ENCODE results near the gene ADM5. TPM values are rescaled to one million over a fixed set of nuclear protein-coding genes. Genes with fewer than 3 reads are reported as not detected.
"Not testable (repeated sequence)": the region's sequence is repeated elsewhere in the genome, so short reads cannot be mapped to it uniquely, and the experiment has no call there.

ADM5 gene
- total RNA-seq, 1 donor from 2014 or later = 0.69 TPM

GRCh38 chr19:49701271-49701786 is 11.9 kb downstream of the ADM5 start:
- no peak for DNase-seq

DNA sequence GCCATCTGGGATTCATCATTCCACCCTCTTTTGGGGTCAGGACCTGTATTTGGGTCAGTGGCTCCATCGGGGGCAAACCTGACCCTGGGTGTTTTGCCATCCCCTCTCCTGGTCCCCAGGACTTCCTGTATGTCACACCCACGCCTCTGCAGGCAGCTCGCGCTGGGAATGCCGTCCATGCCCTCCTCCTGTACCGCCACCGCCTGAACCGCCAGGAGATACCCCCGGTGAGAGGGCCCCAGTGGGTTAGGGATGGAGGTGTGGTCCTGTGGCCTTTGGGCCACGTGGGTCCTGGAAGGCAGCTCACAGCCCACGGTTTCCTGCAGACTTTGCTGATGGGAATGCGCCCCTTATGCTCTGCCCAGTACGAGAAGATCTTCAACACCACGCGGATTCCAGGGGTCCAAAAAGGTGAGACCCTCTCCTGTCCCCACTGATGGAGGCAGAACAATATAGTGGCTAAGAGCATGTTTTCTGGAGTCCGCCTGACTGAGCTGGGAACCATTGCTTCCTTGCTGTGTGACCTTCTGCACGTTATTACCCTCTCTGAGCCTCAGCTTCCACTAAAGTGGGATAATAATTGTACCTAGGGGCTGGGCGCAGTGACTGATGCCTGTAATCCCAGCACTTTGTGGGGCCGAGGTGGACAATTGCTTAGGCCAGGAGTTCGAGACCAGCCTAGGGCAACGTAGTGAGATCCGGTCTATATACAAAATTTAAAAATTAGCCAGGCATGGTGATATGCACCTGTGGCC is 15.7 kb downstream of the ADM5 start:
- no peak for DNase-seq

GRCh38 chr19:49705919-49706318 is 16.5 kb downstream of the ADM5 start:
- DNase-seq = no peak

DNA sequence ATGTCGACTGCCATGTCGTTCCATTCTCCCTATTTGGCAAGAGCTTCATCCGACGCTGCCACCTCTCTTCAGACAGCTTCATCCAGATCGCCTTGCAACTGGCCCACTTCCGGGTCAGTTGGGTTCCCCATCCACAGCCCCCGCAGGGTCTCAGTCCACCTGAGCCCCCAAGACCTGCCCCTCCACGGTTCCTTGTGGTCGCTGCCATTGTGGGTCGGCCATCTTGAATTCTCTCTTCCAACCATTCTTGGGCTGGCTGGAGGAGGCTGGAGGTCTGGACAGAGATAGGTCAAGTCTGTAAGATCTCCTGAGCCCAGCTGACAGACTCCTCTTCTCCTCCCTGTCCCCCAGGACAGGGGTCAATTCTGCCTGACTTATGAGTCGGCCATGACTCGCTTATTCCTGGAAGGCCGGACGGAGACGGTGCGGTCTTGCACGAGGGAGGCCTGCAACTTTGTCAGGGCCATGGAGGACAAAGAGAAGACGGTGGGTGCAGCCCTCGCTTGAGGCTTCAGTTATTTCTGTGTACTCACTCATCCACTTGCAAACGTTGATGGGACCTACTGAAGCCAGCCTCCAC is 21.1 kb downstream of the ADM5 start:
- DNase-seq = no peak

- no peak for DNase-seq
Observed at GRCh38 chr19:49712397-49712859, 23.0 kb downstream of the ADM5 start.

- DNase-seq = no peak
Observed at GRCh38 chr19:49713236-49713845, 23.9 kb downstream of the ADM5 start.

DNA sequence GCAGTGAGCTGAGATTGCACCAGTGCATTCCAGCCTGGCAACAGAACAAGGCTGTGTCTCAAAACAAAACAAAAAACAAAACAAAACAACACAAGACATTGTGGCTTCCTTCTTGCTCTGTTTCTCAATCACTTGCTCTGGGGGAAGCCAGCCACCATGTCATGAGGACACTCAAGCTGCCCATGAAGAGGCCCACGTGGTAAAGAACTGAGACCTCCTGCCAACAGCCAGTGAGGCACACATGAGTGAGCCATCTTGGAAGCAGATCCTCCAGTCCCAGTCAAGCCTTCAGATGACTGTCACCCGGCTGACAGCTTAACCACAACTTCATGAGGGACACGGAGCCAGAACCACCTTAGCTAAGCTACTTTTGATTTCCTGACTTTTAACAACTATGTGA is 26.8 kb downstream of the ADM5 start:
- DNase-seq = no peak

DNA sequence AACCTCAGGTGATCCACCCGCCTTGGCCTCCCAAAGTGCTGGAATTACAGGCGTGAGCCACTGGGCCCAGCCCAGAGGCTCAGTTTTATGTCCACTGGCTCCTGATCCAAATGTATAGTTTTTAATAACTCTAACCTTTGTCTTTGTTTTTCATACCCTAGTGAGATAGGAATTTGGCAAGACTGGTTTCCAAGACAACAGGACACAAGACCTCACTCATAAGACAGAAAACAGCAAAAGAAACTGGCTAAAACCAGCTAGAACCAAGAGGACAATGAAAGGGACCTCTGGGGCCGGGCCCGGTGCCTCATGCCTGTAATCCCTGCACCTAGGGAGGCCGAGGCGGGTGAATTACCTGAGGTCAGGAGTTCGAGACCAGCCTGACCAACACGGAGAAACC is 29.1 kb downstream of the ADM5 start:
- no peak for DNase-seq

DNA sequence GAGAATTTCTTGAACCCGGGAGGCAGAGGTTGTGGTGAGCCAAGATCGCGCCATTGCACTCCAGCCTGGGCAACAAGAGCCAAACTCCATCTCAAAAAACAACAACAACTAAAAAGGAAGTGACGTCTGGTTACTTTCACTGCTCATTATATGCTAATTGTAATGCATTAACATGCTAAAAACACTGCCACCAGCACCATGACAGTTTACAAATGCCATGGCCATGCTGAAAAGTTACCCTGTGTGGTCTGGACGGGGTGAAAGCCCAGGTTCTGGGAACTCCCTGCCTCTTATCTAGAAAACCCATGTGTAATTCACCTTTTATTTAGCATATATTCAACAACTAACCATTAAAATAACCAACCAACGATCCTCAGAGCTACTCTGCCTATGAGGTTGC is 29.6 kb downstream of the ADM5 start:
- DNase-seq = no peak

- DNase-seq = not testable (repeated sequence)
Observed at GRCh38 chr19:49719420-49719819, 30.0 kb downstream of the ADM5 start.

DNA sequence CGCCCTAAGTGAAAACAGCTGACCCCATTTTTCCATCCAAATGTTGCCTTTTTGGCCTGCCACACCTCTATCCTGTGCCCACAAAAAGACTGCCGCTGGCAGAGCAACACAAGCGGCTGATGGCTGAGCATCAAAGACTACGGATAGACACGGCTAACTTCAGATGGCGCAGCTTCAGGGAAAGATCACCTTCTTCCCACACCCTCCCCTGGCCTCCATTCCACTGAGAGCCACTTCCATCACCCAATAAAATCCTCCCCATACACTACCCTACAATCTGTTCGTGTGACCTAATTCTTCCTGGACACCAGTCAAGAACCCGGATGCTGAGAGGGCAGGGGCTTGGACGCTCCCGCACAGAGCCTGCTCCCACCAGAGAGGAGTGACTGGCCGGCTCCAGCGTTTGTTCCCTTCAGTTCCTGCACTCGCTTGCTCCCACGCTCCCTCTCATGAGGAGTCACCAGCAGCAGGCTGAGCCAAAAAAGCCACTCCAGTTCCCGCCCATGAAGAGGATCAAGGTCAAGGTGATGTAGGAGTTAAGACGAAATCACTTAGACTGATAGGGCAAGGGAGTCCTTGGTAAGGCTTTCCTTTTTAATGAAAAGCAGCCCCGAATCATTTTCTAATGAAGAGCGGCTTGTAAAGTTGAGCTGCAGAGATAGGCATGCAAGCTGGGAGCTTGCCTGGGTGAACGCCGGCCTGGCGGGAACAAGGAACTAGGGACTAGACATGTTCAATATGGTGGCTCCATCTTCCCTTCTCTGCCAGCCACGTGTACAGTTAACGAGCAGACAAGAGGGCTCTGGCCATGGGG is 38.0 kb downstream of the ADM5 start:
- DNase-seq = peak; percentile 27

- DNase-seq = no peak
Observed at GRCh38 chr19:49730166-49730565, 40.8 kb downstream of the ADM5 start.

DNA sequence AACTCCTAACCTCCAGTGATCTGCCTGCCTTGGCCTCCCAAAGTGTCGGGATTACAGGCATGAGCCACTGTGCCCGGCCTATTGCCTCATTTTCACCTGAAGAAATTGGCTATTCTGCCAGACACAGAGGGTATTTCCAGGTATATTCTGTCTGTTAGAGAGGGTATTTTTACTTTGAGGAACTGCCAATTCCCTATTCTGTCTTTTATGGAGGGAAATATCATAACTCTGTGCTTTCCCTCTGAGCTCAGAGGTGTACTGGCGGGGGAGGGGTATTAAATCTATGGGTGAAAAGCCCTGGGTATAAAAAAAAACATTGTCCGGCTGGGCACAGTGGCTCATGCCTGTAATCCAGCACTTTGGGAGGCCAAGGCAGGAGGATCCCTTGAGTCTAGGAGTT is 48.9 kb downstream of the ADM5 start:
- DNase-seq = no peak

DNA sequence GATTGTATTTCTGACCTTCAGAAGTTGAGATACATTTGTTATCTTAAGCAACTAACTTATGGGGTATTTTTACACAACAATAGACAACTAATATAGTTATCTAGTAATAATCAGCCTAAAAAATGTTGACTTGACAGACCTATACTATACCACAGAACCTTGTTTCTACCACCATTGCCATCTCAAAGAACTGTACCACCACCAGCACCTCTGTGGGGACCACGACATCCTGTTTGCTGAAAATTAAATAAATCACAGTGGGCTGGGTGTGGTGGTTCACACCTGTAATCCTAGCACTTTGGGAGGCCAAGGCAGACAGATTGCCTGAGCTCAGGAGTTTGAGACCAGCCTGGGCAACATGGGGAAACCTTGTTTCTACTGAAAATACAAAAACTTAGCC is 49.7 kb downstream of the ADM5 start:
- DNase-seq = no peak

GRCh38 chr19:49739933-49740332 is 50.5 kb downstream of the ADM5 start:
- no peak for DNase-seq

Small RNAs within 50 kb of the gene (small RNA-seq; reads per million reads assigned to genes)
- gene MIR5088 (ENCODE audit: low replicate concordance) = not detected

Other genes with a start within 250 kb of the ADM5 start
- gene SLC17A7, start 248.1 kb upstream of the ADM5 start, total RNA-seq = 0.59 TPM
- gene PIH1D1, start 237.8 kb upstream of the ADM5 start, total RNA-seq = 49.7 TPM
- 22.5 TPM for gene ALDH16A1, start 236.4 kb upstream of the ADM5 start, total RNA-seq
- 1.3 TPM for gene FLT3LG, start 215.4 kb upstream of the ADM5 start, total RNA-seq
- gene RPL13A, start 202.0 kb upstream of the ADM5 start, total RNA-seq = 3,296 TPM
- gene RPS11, start 193.2 kb upstream of the ADM5 start, total RNA-seq = 2,894 TPM
- gene FCGRT, start 176.9 kb upstream of the ADM5 start, total RNA-seq = 96.1 TPM
- gene RCN3, start 161.6 kb upstream of the ADM5 start, total RNA-seq = 71.9 TPM
- 28.4 TPM for gene NOSIP, start 109.0 kb upstream of the ADM5 start, total RNA-seq
- 2.8 TPM for gene PRRG2, start 108.3 kb upstream of the ADM5 start, total RNA-seq
- gene PRR12, start 98.4 kb upstream of the ADM5 start, total RNA-seq = 6.9 TPM
- gene RRAS, start 49.5 kb upstream of the ADM5 start, total RNA-seq = 10.2 TPM
- 8.5 TPM for gene SCAF1, start 47.4 kb upstream of the ADM5 start, total RNA-seq
- gene IRF3, start 23.7 kb upstream of the ADM5 start, total RNA-seq = 42.6 TPM
- 5.0 TPM for gene BCL2L12, start 23.7 kb upstream of the ADM5 start, total RNA-seq
- gene PRMT1, start 12.3 kb upstream of the ADM5 start, total RNA-seq = 129 TPM
- gene CPT1C, start 1.5 kb downstream of the ADM5 start, total RNA-seq = 1.6 TPM
- 0.30 TPM for gene TSKS, start 73.7 kb downstream of the ADM5 start, total RNA-seq
- 31.4 TPM for gene AP2A1, start 77.4 kb downstream of the ADM5 start, total RNA-seq
- 13.4 TPM for gene FUZ, start 123.7 kb downstream of the ADM5 start, total RNA-seq
- 17.4 TPM for gene MED25, start 128.7 kb downstream of the ADM5 start, total RNA-seq
- 46.4 TPM for gene PTOV1, start 161.6 kb downstream of the ADM5 start, total RNA-seq
- gene PNKP, start 178.0 kb downstream of the ADM5 start, total RNA-seq = 25.2 TPM
- gene AKT1S1, start 187.8 kb downstream of the ADM5 start, total RNA-seq = 4.3 TPM
- gene TBC1D17, start 188.1 kb downstream of the ADM5 start, total RNA-seq = 12.9 TPM
- 0.49 TPM for gene IL4I1, start 207.3 kb downstream of the ADM5 start, total RNA-seq
- gene ATF5, start 239.6 kb downstream of the ADM5 start, total RNA-seq = 2.0 TPM
- 19.0 TPM for gene NUP62, start 239.9 kb downstream of the ADM5 start, total RNA-seq

Measured in skin of body (tissue), 3 donors.